HEK293 (cell line): ENCODE results near the gene CLCA1.

Experiments
- CTCF ChIA-PET: fragments of 350-600 bp; formaldehyde crosslinking; extraction: SDS; loops from one replicate; lab custom pipeline; 2021; ENCODE audit warnings: antibody characterized with exemption; lab: Yijun Ruan, JAX
- POLR2A ChIA-PET: fragments of 300-600 bp; formaldehyde crosslinking; extraction: SDS; loops from one replicate; lab custom pipeline; 2020; ENCODE audit warnings: antibody characterized with exemption, inconsistent platforms; lab: Yijun Ruan, JAX
- H3K27ac ChIP-seq: fragments of 200-500 bp; sonication (Bioruptor generic); 2 replicates; pipeline ENCODE4 v1.5.1; 2014; ENCODE audit warnings: low read depth, low read length, control low read depth, inconsistent platforms; ENCODE audit errors: extremely low read depth
- H3K36me3 ChIP-seq, 2 experiments: fragments of 200-500 bp in 1 of 2; sonication (Bioruptor generic) in 1 of 2; 1 replicate in 1 of 2; 2 replicates in 1 of 2; pipeline ENCODE4 v1.5.1; 2014 to 2017; ENCODE audit warnings: inconsistent platforms in 2 of 2, low read length in 2 of 2; ENCODE audit not compliant: control insufficient read depth in 2 of 2, insufficient read depth in 1 of 2
- H3K4me1 ChIP-seq: fragments of 200-500 bp; sonication (Bioruptor generic); 2 replicates; pipeline ENCODE4 v1.5.1; 2014; ENCODE audit warnings: mild to moderate bottlenecking, low read length, inconsistent platforms; ENCODE audit not compliant: control insufficient read depth, insufficient read depth
- H3K4me3 ChIP-seq: 2 replicates; pipeline ENCODE4 v1.5.1; 2011; ENCODE audit warnings: low read depth, mild to moderate bottlenecking, control low read depth, low read length, moderate library complexity
- H3K9me3 ChIP-seq: fragments of 200-500 bp; sonication (Bioruptor generic); 2 replicates; pipeline ENCODE4 v1.5.1; 2014; ENCODE audit warnings: low read depth, low read length, inconsistent platforms; ENCODE audit not compliant: control insufficient read depth, insufficient read depth
- KLF7 ChIP-seq: fragments of 450-650 bp; formaldehyde crosslinking; IDR thresholded peaks from 2 replicates; pipeline ENCODE4 v1.5.1; 2016; ENCODE audit warnings: missing biosample characterization, missing genetic modification characterization, borderline replicate concordance
- OSR2 ChIP-seq: fragments of 450-650 bp; formaldehyde crosslinking; IDR thresholded peaks from 2 replicates; pipeline ENCODE4 v1.5.1; 2016; ENCODE audit warnings: missing biosample characterization, missing genetic modification characterization
- SCRT2 ChIP-seq: fragments of 450-650 bp; formaldehyde crosslinking; IDR thresholded peaks from 2 replicates; pipeline ENCODE4 v1.5.1; 2016; ENCODE audit warnings: missing biosample characterization, missing genetic modification characterization
- SP2 ChIP-seq: fragments of 450-650 bp; formaldehyde crosslinking; IDR thresholded peaks from 2 replicates; pipeline ENCODE4 v1.5.1; 2016; ENCODE audit warnings: missing biosample characterization, missing genetic modification characterization
- ZNF221 ChIP-seq: fragments of 450-650 bp; formaldehyde crosslinking; IDR thresholded peaks from 2 replicates; pipeline ENCODE4 v1.5.1; 2017; ENCODE audit warnings: missing biosample characterization, missing genetic modification characterization, borderline replicate concordance
- ZNF302 ChIP-seq: fragments of 450-650 bp; formaldehyde crosslinking; IDR thresholded peaks from 2 replicates; pipeline ENCODE4 v1.5.1; 2016; ENCODE audit warnings: missing biosample characterization, missing genetic modification characterization, low read depth
- ZNF776 ChIP-seq: fragments of 450-650 bp; formaldehyde crosslinking; IDR thresholded peaks from 2 replicates; pipeline ENCODE4 v1.5.0; 2017; ENCODE audit warnings: missing biosample characterization, missing genetic modification characterization, borderline replicate concordance
- TF ChIP-seq, protein P1 (sequence below): fragments of 450-650 bp; formaldehyde crosslinking; IDR thresholded peaks from 2 replicates; pipeline ENCODE4 v1.5.1; 2016; ENCODE audit warnings: missing biosample characterization, missing genetic modification characterization
- TF ChIP-seq, protein P2 (sequence below): fragments of 450-650 bp; formaldehyde crosslinking; IDR thresholded peaks from 2 replicates; pipeline ENCODE4 v1.5.1; 2016; ENCODE audit warnings: missing biosample characterization, missing genetic modification characterization
- TF ChIP-seq, protein P3 (sequence below): sonication (generic); formaldehyde crosslinking; IDR thresholded peaks from 2 replicates; pipeline ENCODE4 v1.8.1; 2022; ENCODE audit warnings: mild to moderate bottlenecking, moderate library complexity, missing genetic modification reagents
- TF ChIP-seq, protein P4 (sequence below): fragments of 450-650 bp; formaldehyde crosslinking; IDR thresholded peaks from 2 replicates; pipeline ENCODE4 v1.5.1; 2017; ENCODE audit warnings: missing biosample characterization, missing genetic modification characterization

Gene CLCA1

DNA sequence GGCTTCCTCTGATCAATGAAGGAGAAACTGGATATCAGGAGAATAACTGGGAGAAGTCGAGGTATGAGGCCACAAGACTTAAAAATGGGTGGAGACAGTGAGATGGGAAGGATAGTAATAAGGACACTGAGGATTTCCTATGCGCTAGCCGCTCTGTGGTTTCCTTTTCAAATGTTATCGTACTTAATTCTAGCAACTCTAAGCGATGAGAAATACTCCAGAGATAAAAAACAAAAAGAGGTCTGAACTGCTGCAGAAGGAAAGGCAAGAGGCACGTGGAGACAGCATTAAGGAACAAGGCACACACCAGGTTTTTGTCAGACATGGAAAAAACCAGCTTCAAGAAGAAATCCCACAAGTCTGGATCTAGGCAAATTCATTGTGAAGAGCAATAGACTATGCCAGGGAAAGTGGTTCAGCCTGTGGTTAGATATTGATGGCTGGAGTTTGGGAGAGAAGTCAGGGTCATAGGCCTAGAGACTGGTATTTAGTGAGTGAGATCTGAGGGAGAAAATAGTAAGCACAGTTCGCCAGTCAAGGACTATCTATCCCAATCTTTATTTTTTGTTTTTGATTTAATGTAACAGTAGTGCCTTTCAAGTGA lies 39.5 kb upstream of the CLCA1 start:
- Histone ChIP-seq H3K9me3 (no peaks in the 10 kb centered on the region), H3K4me1 (no peaks in the 10 kb centered on the region), H3K4me3 (no peak overlapping the region), H3K27ac (no peak overlapping the region), H3K36me3 (no peaks in the 10 kb centered on the region)
- POLR2A ChIA-PET, result no interaction called here
- no peak for TF ChIP-seq KLF7 (tag by site-specific recombination)
- TF ChIP-seq OSR2 (tag by site-specific recombination), result no peak
- TF ChIP-seq SP2 (tag by site-specific recombination), result no peak
- CTCF ChIA-PET, result no interaction called here

DNA sequence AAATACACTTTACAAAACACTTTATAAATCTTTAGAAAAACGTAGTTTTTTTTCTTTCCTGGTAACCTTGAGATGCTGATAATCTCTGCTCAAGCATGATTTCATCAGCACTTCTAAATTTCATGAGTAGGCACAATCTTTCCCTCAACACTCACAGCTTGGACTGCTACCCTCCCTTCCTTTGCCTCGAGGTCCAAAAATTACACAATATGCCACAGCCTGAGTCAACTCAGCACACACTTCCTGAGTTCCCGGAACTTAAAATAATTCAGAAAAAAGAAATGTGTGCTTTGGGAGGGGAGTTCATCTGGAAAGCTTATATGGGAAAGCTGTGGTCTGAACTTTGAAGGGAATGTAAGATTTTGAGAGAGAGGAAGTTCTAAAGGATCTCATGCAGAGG lies 38.9 kb upstream of the CLCA1 start:
- Histone ChIP-seq H3K4me3 (no peak overlapping the region), H3K9me3 (no peaks in the 10 kb centered on the region), H3K27ac (no peak overlapping the region), H3K36me3 (no peaks in the 10 kb centered on the region), H3K4me1 (no peaks in the 10 kb centered on the region)
- ChIA-PET POLR2A (no interaction called here), CTCF (interaction anchor here (0.7 kb wide), 1 partner anchor 13 kb away, joined by 3 read pairs; no protein-coding TSS in a partner anchor)
- TF ChIP-seq ZNF302 (no peak), ZNF776 (tag by site-specific recombination) (no peak)
- TF ChIP-seq, protein P1, sequence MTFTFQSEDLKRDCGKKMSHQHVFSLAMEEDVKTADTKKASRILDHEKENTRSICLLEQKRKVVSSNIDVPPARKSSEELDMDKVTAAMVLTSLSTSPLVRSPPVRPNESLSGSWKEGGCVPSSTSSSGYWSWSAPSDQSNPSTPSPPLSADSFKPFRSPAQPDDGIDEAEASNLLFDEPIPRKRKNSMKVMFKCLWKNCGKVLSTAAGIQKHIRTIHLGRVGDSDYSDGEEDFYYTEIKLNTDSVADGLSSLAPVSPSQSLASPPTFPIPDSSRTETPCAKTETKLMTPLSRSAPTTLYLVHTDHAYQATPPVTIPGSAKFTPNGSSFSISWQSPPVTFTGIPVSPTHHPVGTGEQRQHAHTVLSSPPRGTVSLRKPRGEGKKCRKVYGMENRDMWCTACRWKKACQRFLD, result no peak
- TF ChIP-seq, protein P2, sequence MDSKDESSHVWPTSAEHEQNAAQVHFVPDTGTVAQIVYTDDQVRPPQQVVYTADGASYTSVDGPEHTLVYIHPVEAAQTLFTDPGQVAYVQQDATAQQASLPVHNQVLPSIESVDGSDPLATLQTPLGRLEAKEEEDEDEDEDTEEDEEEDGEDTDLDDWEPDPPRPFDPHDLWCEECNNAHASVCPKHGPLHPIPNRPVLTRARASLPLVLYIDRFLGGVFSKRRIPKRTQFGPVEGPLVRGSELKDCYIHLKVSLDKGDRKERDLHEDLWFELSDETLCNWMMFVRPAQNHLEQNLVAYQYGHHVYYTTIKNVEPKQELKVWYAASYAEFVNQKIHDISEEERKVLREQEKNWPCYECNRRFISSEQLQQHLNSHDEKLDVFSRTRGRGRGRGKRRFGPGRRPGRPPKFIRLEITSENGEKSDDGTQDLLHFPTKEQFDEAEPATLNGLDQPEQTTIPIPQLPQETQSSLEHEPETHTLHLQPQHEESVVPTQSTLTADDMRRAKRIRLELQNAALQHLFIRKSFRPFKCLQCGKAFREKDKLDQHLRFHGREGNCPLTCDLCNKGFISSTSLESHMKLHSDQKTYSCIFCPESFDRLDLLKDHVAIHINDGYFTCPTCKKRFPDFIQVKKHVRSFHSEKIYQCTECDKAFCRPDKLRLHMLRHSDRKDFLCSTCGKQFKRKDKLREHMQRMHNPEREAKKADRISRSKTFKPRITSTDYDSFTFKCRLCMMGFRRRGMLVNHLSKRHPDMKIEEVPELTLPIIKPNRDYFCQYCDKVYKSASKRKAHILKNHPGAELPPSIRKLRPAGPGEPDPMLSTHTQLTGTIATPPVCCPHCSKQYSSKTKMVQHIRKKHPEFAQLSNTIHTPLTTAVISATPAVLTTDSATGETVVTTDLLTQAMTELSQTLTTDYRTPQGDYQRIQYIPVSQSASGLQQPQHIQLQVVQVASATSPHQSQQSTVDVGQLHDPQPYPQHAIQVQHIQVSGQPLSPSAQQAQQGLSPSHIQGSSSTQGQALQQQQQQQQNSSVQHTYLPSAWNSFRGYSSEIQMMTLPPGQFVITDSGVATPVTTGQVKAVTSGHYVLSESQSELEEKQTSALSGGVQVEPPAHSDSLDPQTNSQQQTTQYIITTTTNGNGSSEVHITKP (tag by site-specific recombination), result no peak
- TF ChIP-seq, protein P3, sequence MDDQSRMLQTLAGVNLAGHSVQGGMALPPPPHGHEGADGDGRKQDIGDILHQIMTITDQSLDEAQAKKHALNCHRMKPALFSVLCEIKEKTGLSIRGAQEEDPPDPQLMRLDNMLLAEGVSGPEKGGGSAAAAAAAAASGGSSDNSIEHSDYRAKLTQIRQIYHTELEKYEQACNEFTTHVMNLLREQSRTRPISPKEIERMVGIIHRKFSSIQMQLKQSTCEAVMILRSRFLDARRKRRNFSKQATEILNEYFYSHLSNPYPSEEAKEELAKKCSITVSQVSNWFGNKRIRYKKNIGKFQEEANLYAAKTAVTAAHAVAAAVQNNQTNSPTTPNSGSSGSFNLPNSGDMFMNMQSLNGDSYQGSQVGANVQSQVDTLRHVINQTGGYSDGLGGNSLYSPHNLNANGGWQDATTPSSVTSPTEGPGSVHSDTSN (CRISPR knock-in tag), result no peak
- TF ChIP-seq, protein P4, sequence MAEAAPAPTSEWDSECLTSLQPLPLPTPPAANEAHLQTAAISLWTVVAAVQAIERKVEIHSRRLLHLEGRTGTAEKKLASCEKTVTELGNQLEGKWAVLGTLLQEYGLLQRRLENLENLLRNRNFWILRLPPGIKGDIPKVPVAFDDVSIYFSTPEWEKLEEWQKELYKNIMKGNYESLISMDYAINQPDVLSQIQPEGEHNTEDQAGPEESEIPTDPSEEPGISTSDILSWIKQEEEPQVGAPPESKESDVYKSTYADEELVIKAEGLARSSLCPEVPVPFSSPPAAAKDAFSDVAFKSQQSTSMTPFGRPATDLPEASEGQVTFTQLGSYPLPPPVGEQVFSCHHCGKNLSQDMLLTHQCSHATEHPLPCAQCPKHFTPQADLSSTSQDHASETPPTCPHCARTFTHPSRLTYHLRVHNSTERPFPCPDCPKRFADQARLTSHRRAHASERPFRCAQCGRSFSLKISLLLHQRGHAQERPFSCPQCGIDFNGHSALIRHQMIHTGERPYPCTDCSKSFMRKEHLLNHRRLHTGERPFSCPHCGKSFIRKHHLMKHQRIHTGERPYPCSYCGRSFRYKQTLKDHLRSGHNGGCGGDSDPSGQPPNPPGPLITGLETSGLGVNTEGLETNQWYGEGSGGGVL (tag by site-specific recombination), result 0 out of 2 replicates have a peak, but pooled peaks have one; percentile 41

DNA sequence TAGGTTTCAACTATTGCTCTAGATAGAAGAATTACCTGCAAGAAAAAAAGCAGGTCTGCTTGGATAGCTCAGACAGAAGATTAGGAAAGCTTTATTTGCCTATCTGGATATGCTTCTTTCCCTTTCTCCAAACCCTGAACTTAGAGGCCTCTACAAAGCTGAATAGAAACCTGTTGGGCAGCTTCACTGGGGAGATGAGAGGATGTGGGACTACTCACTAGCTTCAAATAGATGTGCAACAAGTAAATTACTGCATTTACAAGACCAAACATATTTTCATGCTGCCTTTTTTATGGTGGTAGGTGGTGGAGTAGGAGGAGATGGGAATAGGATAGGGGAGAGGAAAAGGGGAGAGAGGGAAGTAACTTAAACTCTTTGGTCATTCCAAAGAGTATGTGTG lies 38.4 kb upstream of the CLCA1 start:
- no peak overlapping the region for H3K4me3 ChIP-seq
- H3K4me1 ChIP-seq, result no peaks in the 10 kb centered on the region
- H3K27ac ChIP-seq, result no peak overlapping the region
- no peaks in the 10 kb centered on the region for H3K36me3 ChIP-seq
- POLR2A ChIA-PET, result no interaction called here
- H3K9me3 ChIP-seq, result no peaks in the 10 kb centered on the region
- TF ChIP-seq ZNF221 (tag by site-specific recombination), result no peak
- TF ChIP-seq SCRT2 (tag by site-specific recombination), result peak; percentile 88
- CTCF ChIA-PET, result interaction anchor here (0.7 kb wide), 1 partner anchor 13 kb away, joined by 3 read pairs; no protein-coding TSS in a partner anchor
